ENCODE results near the gene MEGF9.

GRCh38 chr9:120741701-120742100, 27.4 kb upstream of the MEGF9 start:
- TF ChIP-seq CTCF (conservative IDR thresholded peaks at IDR 0.05; ENCODE audit: low read depth, low read length) (no peak), EZH2 (IDR thresholded peaks at IDR 0.05; ENCODE audit: borderline replicate concordance, low read depth, low read length, poor library complexity, severe bottlenecking) (no peak)
